Measurements from ENCODE around the gene BZW2.
"Not testable (repeated sequence)": the region's sequence is repeated elsewhere in the genome, so short reads cannot be mapped to it uniquely, and the experiment has no call there.

The BZW2 gene

GRCh38 chr7:16677978-16678494, 32.1 kb downstream of the BZW2 start:
- DNase-seq, result no peak

DNA sequence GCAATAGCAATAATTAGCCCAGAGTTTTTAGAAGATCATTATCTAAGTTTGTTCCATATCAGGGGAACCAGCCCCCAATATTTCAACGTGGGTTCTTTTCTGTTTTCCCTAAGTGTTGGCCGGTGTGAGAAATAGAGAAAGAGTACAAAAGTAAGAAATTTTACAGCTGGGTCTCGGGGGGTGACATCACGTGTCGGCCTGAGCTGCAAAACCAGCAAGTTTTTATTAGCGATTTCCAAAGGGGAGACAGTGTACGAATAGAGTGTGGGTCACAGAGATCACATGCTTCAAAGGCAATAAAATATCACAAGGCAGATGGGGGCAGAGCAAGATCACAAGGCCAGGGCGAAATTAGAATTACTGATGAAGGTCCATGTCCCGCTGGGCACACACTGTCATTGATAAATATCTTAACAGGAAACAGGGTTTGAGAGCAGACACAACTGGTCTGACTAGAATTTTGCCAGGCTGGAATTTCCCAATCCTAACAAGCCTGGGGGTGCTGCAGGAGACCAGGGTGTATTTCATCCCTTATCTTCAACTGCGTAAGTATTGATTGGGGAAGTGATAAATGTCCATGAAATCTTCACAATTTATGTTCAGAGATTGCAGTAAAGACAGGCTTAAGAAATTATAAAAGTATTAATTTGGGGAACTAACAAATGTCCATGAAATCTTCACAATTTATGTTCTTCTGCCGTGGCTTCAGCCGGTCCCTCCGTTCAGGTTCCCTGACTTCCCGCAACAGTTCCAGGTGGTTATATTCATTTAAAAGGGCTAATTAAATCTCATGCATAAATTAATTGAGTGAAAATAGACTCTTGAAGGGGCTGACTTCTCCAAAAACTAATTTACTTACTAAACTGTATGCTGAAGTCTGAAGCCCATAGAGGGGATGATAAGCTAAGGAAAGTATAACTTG, 32.9 kb downstream of the BZW2 start:
- not testable (repeated sequence) for DNase-seq

GRCh38 chr7:16684935-16685334, 39.0 kb downstream of the BZW2 start:
- DNase-seq, result no peak

DNA sequence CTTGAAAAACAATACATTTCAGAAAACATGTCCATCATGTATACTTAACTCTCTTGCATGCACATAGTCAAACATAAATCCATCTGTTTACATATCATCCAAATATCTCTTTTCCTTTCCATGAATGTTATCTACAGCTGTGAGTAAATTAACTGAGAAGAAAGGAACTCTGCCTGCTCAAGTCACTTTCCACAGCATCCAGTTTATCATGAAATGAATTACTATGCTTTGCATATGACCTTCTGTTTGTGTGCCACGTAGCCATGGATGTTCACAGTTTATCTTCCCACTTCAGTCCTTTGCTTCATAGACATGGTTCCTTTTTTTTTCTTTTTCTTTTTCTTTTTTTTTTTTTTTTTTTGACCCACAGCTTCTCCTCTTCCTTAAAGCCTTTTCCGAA, 39.6 kb downstream of the BZW2 start:
- DNase-seq, result no peak

DNA sequence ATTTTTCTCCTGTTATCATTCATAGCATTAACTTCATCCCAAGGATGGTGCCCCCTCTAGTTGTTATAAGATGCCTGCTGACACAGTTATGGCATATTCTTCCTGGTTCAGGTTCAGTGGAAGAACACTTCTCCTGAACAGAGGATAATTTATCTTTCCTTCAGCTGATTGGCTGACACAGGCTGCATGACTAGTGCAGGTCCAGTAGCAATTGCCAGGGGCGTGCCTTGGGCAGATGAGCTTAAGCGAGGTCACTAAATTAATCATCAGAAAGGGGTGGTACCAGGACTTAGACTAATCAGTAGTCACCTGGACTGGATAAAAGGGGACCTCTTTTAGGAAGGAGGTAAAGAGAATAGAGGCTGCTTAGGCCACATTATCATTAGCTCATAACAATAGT, 42.3 kb downstream of the BZW2 start:
- no peak for DNase-seq

DNA sequence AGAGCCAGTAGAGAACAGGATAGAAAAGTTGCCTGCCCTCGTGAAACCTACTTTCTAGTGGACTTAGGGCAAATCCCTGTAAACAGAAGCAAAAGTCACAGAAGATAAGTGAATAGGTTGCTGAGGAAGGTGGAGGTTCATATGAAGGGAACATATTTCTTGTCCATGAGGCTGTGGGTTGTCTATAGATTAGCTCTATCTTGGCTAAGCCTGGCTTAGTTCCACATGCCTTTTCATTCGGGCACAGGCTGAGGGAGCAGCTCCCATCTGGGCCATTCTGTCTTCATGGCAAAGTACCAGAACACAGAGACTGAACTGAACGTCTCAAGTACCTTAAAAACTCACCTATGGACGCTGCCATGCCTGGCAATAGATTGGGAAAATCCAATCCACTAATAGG, 45.3 kb downstream of the BZW2 start:
- DNase-seq, result no peak

- no peak for DNase-seq
These were observed 47.8 kb downstream of the BZW2 start for GRCh38 chr7:16693601-16694318.

GRCh38 chr7:16694806-16695205, 48.8 kb downstream of the BZW2 start:
- DNase-seq, result no peak

- DNase-seq, result peak; percentile 25
These were observed 49.7 kb downstream of the BZW2 start for GRCh38 chr7:16695621-16696237.

GRCh38 chr7:16697507-16698199, 51.7 kb downstream of the BZW2 start:
- no peak for DNase-seq

- DNase-seq, result no peak
These were observed 52.4 kb downstream of the BZW2 start for GRCh38 chr7:16698200-16698905.

GRCh38 chr7:16702441-16702840, 56.5 kb downstream of the BZW2 start:
- no peak for DNase-seq

DNA sequence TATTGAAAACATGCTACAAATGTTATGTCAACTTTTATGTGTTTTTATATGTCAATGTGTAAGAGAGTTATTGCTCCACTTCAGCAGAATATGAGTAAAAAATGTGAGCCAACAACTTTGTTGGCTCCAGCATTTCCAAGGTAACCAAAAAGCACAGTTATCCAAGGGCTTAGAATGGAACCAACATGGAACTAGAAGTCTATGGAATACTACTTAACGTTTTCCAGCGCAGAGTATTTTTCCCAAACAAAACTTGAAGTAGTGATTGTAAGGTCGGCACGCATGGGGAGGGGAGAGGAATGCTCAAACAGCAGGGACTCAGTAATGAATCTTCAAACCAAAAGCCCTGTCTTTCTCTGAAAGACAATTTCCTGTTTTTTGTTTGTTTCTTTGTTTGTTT, 62.5 kb downstream of the BZW2 start:
- no peak for DNase-seq

- DNase-seq, result no peak
These were observed 63.0 kb downstream of the BZW2 start for GRCh38 chr7:16708980-16709379.

- DNase-seq, result no peak
These were observed 64.7 kb downstream of the BZW2 start for GRCh38 chr7:16710651-16711050.

- no peak for DNase-seq
These were observed 65.7 kb downstream of the BZW2 start for GRCh38 chr7:16711730-16712129.

DNA sequence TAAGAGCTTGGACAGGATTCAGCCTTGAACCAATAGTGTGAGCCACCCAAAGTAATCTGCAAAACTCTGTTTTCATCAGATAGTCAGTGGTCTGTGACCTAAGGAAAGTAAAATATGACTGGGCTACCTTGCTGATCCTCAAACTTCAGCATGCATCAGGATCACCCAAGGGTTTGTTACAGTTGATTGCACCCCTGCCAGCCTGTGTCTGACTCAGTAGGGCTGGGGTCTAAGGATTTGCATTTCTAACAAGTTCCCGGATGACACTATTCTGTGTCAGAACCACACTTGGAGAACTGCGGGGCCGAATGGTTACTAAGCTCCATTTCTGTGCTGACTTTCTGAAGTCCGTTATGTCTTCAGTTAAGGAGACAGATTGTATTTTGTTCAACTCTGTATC, 66.9 kb downstream of the BZW2 start:
- DNase-seq, result no peak

- no peak for DNase-seq
These were observed 69.9 kb downstream of the BZW2 start for GRCh38 chr7:16715928-16716327.

- no peak for DNase-seq
These were observed 72.2 kb downstream of the BZW2 start for GRCh38 chr7:16718111-16718656.

- DNase-seq, result no peak
These were observed 73.7 kb downstream of the BZW2 start for GRCh38 chr7:16719699-16720098.

DNA sequence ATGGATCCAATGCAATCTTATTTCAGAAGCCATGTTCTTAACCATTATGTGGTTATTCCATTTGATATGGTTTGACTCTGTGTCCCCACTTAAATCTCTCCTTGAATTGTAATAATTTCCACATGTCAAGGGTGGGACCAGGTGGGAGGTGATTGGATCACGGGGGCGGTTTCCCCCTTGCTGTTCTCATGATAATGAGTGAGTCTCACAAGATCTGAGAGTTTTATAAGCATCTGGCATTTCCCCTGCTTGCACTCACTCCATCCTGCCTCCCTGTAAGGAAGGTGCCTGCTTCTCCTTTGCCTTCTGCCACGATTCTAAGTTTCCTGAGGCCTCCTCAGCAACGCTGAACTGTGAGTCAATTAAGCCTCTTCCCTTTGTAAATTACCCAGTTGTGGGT, 75.6 kb downstream of the BZW2 start:
- no peak for DNase-seq

- DNase-seq, result no peak
These were observed 78.4 kb downstream of the BZW2 start for GRCh38 chr7:16724344-16724743.

All from RPMI8226 (cell line).